Measurements from ENCODE around the gene ARL2BP. TPM values are rescaled to one million over a fixed set of nuclear protein-coding genes. Genes with fewer than 3 reads are reported as not detected.
A peak's percentile ranks its signal among the peaks of the same experiment; 100 is the strongest.

The ARL2BP gene
- total and polyA plus RNA-seq, 9 of the 15 experiments (the other 6 are each of a cell fraction or from before 2014, with no cell fraction given), result 16.7 to 41.8 (median 27.2) TPM

- CTCF ChIA-PET (ENCODE audit: low intra/inter-chr PET ratio), result interaction anchor here (0.6 to 6.2 kb wide), 5 partner anchors 49 to 219 kb away, joined by 3 to 109 read pairs (median 4); no protein-coding TSS in a partner anchor
- WGBS (ENCODE audit: insufficient coverage, low coverage, missing lambda C conversion rate), result under 1% methylated on average over 31 of the region's 35 CpGs
- TF ChIP-seq ZNF232 (CRISPR knock-in tag; IDR thresholded peaks at IDR 0.05) (no peak), THAP12 (CRISPR knock-in tag; IDR thresholded peaks at IDR 0.05) (no peak), RB1 (IDR thresholded peaks at IDR 0.05; ENCODE audit: low read depth) (peak; percentile 72), THRAP3 (IDR thresholded peaks at IDR 0.05; ENCODE audit: borderline replicate concordance) (peak; percentile 99), ZBTB26 (CRISPR knock-in tag; IDR thresholded peaks at IDR 0.05) (no peak), GTF2A2 (tag; IDR thresholded peaks at IDR 0.05) (no peak), ZNF280A (IDR thresholded peaks at IDR 0.05; ENCODE audit: low read depth, partially characterized antibody) (no peak), PHB (CRISPR knock-in tag; IDR thresholded peaks at IDR 0.05) (no peak), SRSF9 (IDR thresholded peaks at IDR 0.05; ENCODE audit: borderline replicate concordance, low read depth, low read length) (no peak), ETS1 (conservative IDR thresholded peaks at IDR 0.05; ENCODE audit: control insufficient read depth, low read depth, low read length) (peak; percentile 96), HMGN3 (IDR thresholded peaks at IDR 0.05; ENCODE audit: borderline replicate concordance, extremely low read depth, insufficient read length, low read depth, low read length) (no peak), SUPT5H (IDR thresholded peaks at IDR 0.05) (no peak), MCM2 (IDR thresholded peaks at IDR 0.05; ENCODE audit: low read depth) (no peak), POLR2A (conservative IDR thresholded peaks at IDR 0.05) (no peak)
Observed at GRCh38 chr16:57299719-57300386, 54.8 kb downstream of the ARL2BP start.

More at GRCh38 chr16:57299719-57300386, 54.8 kb downstream of the ARL2BP start:
- intact Hi-C loops (cut with micrococcal nuclease), result loop anchor here (1.0 to 5.0 kb wide), 7 partner anchors 55 to 347 kb away; partner anchors contain the start of genes ARL2BP, PSME3IP1 and RSPRY1
- peak; percentile 74 to 93 (median 80) for DNase-seq (ENCODE audit: extremely low read depth in 1 of 4, low spot score in 3 of 4)
- no peak for FAIRE-seq
- Histone ChIP-seq H3K9me3 (replicated peaks; ENCODE audit: control insufficient read depth, insufficient read depth, low read depth, low read length) (no peaks in the 10 kb centered on the region), H2AFZ (ENCODE audit: low read depth, low read length) (peak overlapping the region; percentile 87), H3K27me3 (ENCODE audit: control insufficient read depth in 2 of 2, insufficient read depth in 2 of 2, low read length in 2 of 2) (peaks cover 0 to 5% of the 10 kb centered on the region in 2 experiments; a peak in 1 of 5 replicates), H3K36me3 (ENCODE audit: control insufficient read depth, insufficient read depth, low read length) (no peaks in the 10 kb centered on the region), H3K79me2 (ENCODE audit: control insufficient read depth, insufficient read depth, low read length) (no peaks in the 10 kb centered on the region), H3K9ac (ENCODE audit: insufficient read depth in 1 of 2, low read depth in 2 of 2, low read length in 2 of 2) (peak overlapping the region; percentile 61 to 81), H3K27ac (ENCODE audit: extremely low read depth, low read depth, low read length) (peak overlapping the region; percentile 75), H4K20me1 (replicated peaks; ENCODE audit: control insufficient read depth, insufficient read depth, low read length) (peaks cover 7% of the 10 kb centered on the region; the same call in 1 of the 2 replicates), H3K4me3 (peak overlapping the region; percentile 45), H3K9me1 (ENCODE audit: control insufficient read depth, insufficient read depth, low read length) (no peaks in the 10 kb centered on the region), H3K4me1 (replicated peaks in 1 of 2; ENCODE audit: control insufficient read depth in 2 of 2, insufficient read depth in 2 of 2, low read length in 2 of 2) (peaks cover 15 to 22% of the 10 kb centered on the region in 2 experiments; a peak in 4 of 5 replicates), H3K4me2 (ENCODE audit: insufficient read depth, low read length) (peak overlapping the region; percentile 82)
- BruUV-seq (replicated peaks), result no TSS peak
- in situ Hi-C loops (cut with MboI), result loop anchor here (5.0 kb wide), 2 partner anchors 117 to 217 kb away; no protein-coding TSS in a partner anchor
- POLR2A ChIA-PET, result interaction anchor here (0.6 to 1.3 kb wide), 4 partner anchors 9 to 229 kb away, joined by 3 to 4 read pairs (median 3); partner anchors contain the start of gene ARL2BP
- peak; percentile 85 for ATAC-seq

Measured in K562 (cell line).